HG02981 (cell line): ENCODE data around the gene DCUN1D2.

Source experiments
- ATAC-seq: cut with Tn5 transposase; IDR thresholded peaks from one replicate; pipeline ENCODE4 v1.9.1; 2021; ENCODE audit warnings: mild to moderate bottlenecking, moderate library complexity; ENCODE audit not compliant: unreplicated experiment

DCUN1D2 gene

GRCh38 chr13:113520571-113520970, 30.1 kb upstream of the DCUN1D2 start:
- ATAC-seq, result no peak

- no peak for ATAC-seq
These were observed 29.0 kb upstream of the DCUN1D2 start for GRCh38 chr13:113519556-113519955.

- ATAC-seq, result no peak
These were observed 27.7 kb upstream of the DCUN1D2 start for GRCh38 chr13:113518076-113518803.

GRCh38 chr13:113514847-113515246, 24.3 kb upstream of the DCUN1D2 start:
- no peak for ATAC-seq

- ATAC-seq, result no peak
These were observed 23.2 kb upstream of the DCUN1D2 start for GRCh38 chr13:113513761-113514160.

GRCh38 chr13:113511361-113511760, 20.9 kb upstream of the DCUN1D2 start:
- no peak for ATAC-seq

GRCh38 chr13:113510871-113511270, 20.4 kb upstream of the DCUN1D2 start:
- ATAC-seq, result no peak

GRCh38 chr13:113509989-113510388, 19.5 kb upstream of the DCUN1D2 start:
- ATAC-seq, result no peak

GRCh38 chr13:113508521-113509254, 18.2 kb upstream of the DCUN1D2 start:
- no peak for ATAC-seq

GRCh38 chr13:113507505-113508345, 17.2 kb upstream of the DCUN1D2 start:
- ATAC-seq, result no peak

GRCh38 chr13:113506871-113507388, 16.4 kb upstream of the DCUN1D2 start:
- no peak for ATAC-seq

GRCh38 chr13:113506025-113506685, 15.6 kb upstream of the DCUN1D2 start:
- no peak for ATAC-seq

GRCh38 chr13:113502686-113503085, 12.2 kb upstream of the DCUN1D2 start:
- ATAC-seq, result no peak

GRCh38 chr13:113500530-113501265, 10.2 kb upstream of the DCUN1D2 start:
- ATAC-seq, result no peak

GRCh38 chr13:113499936-113500335, 9.4 kb upstream of the DCUN1D2 start:
- no peak for ATAC-seq

GRCh38 chr13:113498905-113499304, 8.4 kb upstream of the DCUN1D2 start:
- ATAC-seq, result no peak

GRCh38 chr13:113497217-113497616, 6.7 kb upstream of the DCUN1D2 start:
- no peak for ATAC-seq

GRCh38 chr13:113495494-113496210, 5.1 kb upstream of the DCUN1D2 start:
- no peak for ATAC-seq

GRCh38 chr13:113493315-113493951, 2.9 kb upstream of the DCUN1D2 start:
- ATAC-seq, result no peak
